ENCODE data around the gene AGBL3.
"Not testable (repeated sequence)": the region's sequence is repeated elsewhere in the genome, so short reads cannot be mapped to it uniquely, and the experiment has no call there.

AGBL3 gene

DNA sequence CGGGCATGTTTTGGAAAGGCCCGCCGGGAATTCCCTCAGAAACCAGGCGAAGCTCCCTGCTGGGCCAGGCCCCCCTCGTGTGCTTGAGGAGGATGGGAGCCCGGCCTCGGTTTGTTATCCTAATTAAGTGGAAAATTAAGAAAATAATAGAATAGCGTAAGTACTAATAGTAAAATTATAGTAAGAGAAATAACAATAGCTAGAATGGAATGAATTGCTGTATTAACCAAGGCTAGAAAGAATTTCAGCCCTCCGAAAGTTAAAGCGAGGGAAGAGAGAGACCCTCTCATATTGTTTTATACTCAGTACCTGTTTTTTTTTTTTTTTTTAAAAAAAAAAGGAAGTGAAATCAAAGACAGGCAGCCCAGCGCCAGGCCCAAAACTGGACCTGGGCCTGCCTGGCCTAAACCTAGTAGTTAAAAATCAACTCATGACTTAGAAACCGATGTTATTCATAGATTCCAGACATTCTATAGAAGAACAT lies 184.7 kb downstream of the AGBL3 start:
- peak; percentile 84 for TF ChIP-seq L3MBTL2 (conservative IDR thresholded peaks at IDR 0.05)
- not testable (repeated sequence) for DNase-seq (ENCODE audit: extremely low spot score)
- ChIA-PET CTCF (interaction anchor here (0.7 to 1.3 kb wide), 3 partner anchors 10 to 185 kb away, joined by 3 to 5 read pairs (median 3); partner anchors contain the start of gene AGBL3), POLR2A (interaction anchor here (0.7 to 2.6 kb wide), 16 partner anchors 8 to 540 kb away, joined by 3 to 12 read pairs (median 4); partner anchors contain the start of genes AGBL3 and WDR91)

GRCh38 chr7:135171581-135172291 lies 185.4 kb downstream of the AGBL3 start:
- POLR2A ChIA-PET, result interaction anchor here (0.9 to 2.6 kb wide), 9 partner anchors 7 to 540 kb away, joined by 3 to 12 read pairs (median 4); partner anchors contain the start of genes AGBL3 and WDR91
- not testable (repeated sequence) for DNase-seq (ENCODE audit: extremely low spot score)
- CTCF ChIA-PET, result interaction anchor here (0.7 to 1.3 kb wide), 2 partner anchors 61 to 186 kb away, joined by 3 read pairs; partner anchors contain the start of gene AGBL3

GRCh38 chr7:135173916-135174315 lies 187.6 kb downstream of the AGBL3 start:
- CTCF ChIA-PET, result not testable (repeated sequence)
- POLR2A ChIA-PET, result interaction anchor here (1.4 kb wide), 1 partner anchor 14 kb away, joined by 3 read pairs; no protein-coding TSS in a partner anchor

GRCh38 chr7:135174941-135175340 lies 188.6 kb downstream of the AGBL3 start:
- ChIA-PET POLR2A (interaction anchor here (1.4 kb wide), 1 partner anchor 13 kb away, joined by 3 read pairs; no protein-coding TSS in a partner anchor), CTCF (no interaction called here)

More at GRCh38 chr7:135173916-135174315, 187.6 kb downstream of the AGBL3 start:
- not testable (repeated sequence) for DNase-seq (ENCODE audit: extremely low spot score)

DNA sequence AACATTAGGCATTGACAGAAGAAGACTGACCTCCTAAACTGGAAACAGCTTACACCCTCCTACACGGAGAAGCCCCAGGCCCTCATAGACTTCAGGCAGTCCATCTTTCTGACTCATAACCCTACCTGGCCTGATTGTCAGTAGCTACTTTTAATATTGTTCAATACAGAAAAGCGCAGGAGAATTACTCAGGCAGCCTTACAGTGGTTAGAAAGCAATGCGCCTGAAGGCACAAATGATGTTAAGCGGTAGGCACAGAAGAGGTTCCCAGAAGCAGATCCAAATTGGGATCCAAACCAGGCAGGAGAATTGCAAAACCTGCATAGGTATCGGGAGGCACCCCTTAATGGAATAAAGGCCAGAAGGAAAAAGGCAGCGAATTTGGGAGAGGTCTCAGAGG lies 189.6 kb downstream of the AGBL3 start:
- TF ChIP-seq LEF1 (IDR thresholded peaks at IDR 0.05; ENCODE audit: borderline replicate concordance) (no peak), ELF4 (IDR thresholded peaks at IDR 0.05) (no peak), CTBP1 (IDR thresholded peaks at IDR 0.05; ENCODE audit: borderline replicate concordance) (no peak), ARNT (IDR thresholded peaks at IDR 0.05) (no peak)
- ChIA-PET POLR2A (no interaction called here), CTCF (no interaction called here)
- no peak for DNase-seq (ENCODE audit: extremely low spot score)

More at GRCh38 chr7:135174941-135175340, 188.6 kb downstream of the AGBL3 start:
- TF ChIP-seq BHLHE40 (IDR thresholded peaks at IDR 0.05; ENCODE audit: borderline replicate concordance), result no peak
- no peak for TF ChIP-seq ARNT (IDR thresholded peaks at IDR 0.05)
- TF ChIP-seq SUZ12 (IDR thresholded peaks at IDR 0.05), result no peak
- TF ChIP-seq ELF4 (IDR thresholded peaks at IDR 0.05), result no peak
- TF ChIP-seq FOXK2 (IDR thresholded peaks at IDR 0.05), result no peak
- no peak for TF ChIP-seq CTBP1 (IDR thresholded peaks at IDR 0.05; ENCODE audit: borderline replicate concordance)
- TF ChIP-seq NFRKB (IDR thresholded peaks at IDR 0.05), result no peak
- TF ChIP-seq FOXM1 (IDR thresholded peaks at IDR 0.05; ENCODE audit: borderline replicate concordance), result no peak
- TF ChIP-seq PKNOX1 (IDR thresholded peaks at IDR 0.05), result no peak
- TF ChIP-seq L3MBTL2 (conservative IDR thresholded peaks at IDR 0.05), result no peak
- no peak for TF ChIP-seq TARDBP (IDR thresholded peaks at IDR 0.05)
- no peak for TF ChIP-seq LEF1 (IDR thresholded peaks at IDR 0.05; ENCODE audit: borderline replicate concordance)
- no peak for TF ChIP-seq SP1 (IDR thresholded peaks at IDR 0.05)
- no peak for TF ChIP-seq ZNF384 (IDR thresholded peaks at IDR 0.05)
- TF ChIP-seq FOXA1 (IDR thresholded peaks at IDR 0.05), result no peak
- no peak for TF ChIP-seq HDGF (IDR thresholded peaks at IDR 0.05; ENCODE audit: borderline replicate concordance)
- DNase-seq (ENCODE audit: extremely low spot score), result no peak

DNA sequence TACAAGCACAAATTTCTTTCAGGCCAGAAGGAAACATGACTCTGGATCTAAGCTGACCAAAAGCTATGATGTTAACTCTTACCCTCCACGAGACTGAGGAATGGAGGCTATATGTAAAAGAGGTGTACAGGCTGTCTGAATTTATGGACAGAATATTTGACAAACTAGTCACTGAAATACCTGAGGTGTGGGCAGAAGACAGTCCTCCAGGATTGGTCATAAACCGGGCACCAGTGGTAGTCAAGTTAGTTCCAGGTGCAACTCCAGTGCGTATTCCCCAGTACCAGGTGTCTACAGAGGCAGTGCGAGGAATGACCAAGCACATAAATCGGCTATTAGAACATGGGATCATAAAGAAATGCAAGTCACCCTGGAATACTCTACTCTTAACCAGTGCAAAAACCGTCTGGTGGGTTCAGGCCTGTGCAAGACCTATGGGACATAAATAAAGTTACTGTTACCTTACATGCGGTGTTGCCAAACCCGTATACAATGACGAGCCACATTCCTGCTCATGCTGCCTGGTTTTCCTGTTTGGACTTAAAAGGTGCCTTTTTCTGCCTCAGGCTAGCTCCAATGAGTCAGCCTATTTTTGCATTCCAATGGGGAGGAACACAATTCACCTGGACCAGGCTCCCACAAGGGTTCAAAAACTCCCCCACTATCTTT lies 190.9 kb downstream of the AGBL3 start:
- no peak for DNase-seq (ENCODE audit: extremely low spot score)
- ChIA-PET POLR2A (no interaction called here), CTCF (no interaction called here)
- TF ChIP-seq LEF1 (IDR thresholded peaks at IDR 0.05; ENCODE audit: borderline replicate concordance) (no peak), BHLHE40 (IDR thresholded peaks at IDR 0.05; ENCODE audit: borderline replicate concordance) (no peak), FOXM1 (IDR thresholded peaks at IDR 0.05; ENCODE audit: borderline replicate concordance) (no peak), NFRKB (IDR thresholded peaks at IDR 0.05) (no peak), CTBP1 (IDR thresholded peaks at IDR 0.05; ENCODE audit: borderline replicate concordance) (no peak), FOXA1 (IDR thresholded peaks at IDR 0.05) (no peak), SUZ12 (IDR thresholded peaks at IDR 0.05) (no peak), PKNOX1 (IDR thresholded peaks at IDR 0.05) (no peak), HDGF (IDR thresholded peaks at IDR 0.05; ENCODE audit: borderline replicate concordance) (no peak), ARNT (IDR thresholded peaks at IDR 0.05) (no peak), ELF4 (IDR thresholded peaks at IDR 0.05) (no peak), TARDBP (IDR thresholded peaks at IDR 0.05) (no peak), SP1 (IDR thresholded peaks at IDR 0.05) (no peak), FOXK2 (IDR thresholded peaks at IDR 0.05) (no peak), ZNF384 (IDR thresholded peaks at IDR 0.05) (no peak), L3MBTL2 (conservative IDR thresholded peaks at IDR 0.05) (no peak)

GRCh38 chr7:135178364-135178763 lies 192.1 kb downstream of the AGBL3 start:
- DNase-seq (ENCODE audit: extremely low spot score), result no peak
- POLR2A ChIA-PET, result interaction anchor here (1.2 kb wide), 1 partner anchor 8 kb away, joined by 4 read pairs; the partner anchor contains the start of gene CYREN
- TF ChIP-seq NFRKB (IDR thresholded peaks at IDR 0.05) (no peak), L3MBTL2 (conservative IDR thresholded peaks at IDR 0.05) (no peak), PKNOX1 (IDR thresholded peaks at IDR 0.05) (no peak), SP1 (IDR thresholded peaks at IDR 0.05) (no peak), ZNF384 (IDR thresholded peaks at IDR 0.05) (no peak), TARDBP (IDR thresholded peaks at IDR 0.05) (no peak), LEF1 (IDR thresholded peaks at IDR 0.05; ENCODE audit: borderline replicate concordance) (no peak), CTBP1 (IDR thresholded peaks at IDR 0.05; ENCODE audit: borderline replicate concordance) (no peak), FOXK2 (IDR thresholded peaks at IDR 0.05) (no peak), BHLHE40 (IDR thresholded peaks at IDR 0.05; ENCODE audit: borderline replicate concordance) (no peak), FOXA1 (IDR thresholded peaks at IDR 0.05) (no peak)
- CTCF ChIA-PET, result interaction anchor here (1.0 kb wide), 1 partner anchor 9 kb away, joined by 5 read pairs; no protein-coding TSS in a partner anchor

Data from HEK293T (cell line).